GM19193 (cell line): ENCODE measurements around the gene BMP6.

Source experiments
- POLR2A ChIP-seq: IDR thresholded peaks from 4 replicates; pipeline ENCODE4 v1.6.1; 2011; ENCODE audit not compliant: insufficient read depth, insufficient read length; ENCODE audit errors: extremely low read depth

Gene BMP6

DNA sequence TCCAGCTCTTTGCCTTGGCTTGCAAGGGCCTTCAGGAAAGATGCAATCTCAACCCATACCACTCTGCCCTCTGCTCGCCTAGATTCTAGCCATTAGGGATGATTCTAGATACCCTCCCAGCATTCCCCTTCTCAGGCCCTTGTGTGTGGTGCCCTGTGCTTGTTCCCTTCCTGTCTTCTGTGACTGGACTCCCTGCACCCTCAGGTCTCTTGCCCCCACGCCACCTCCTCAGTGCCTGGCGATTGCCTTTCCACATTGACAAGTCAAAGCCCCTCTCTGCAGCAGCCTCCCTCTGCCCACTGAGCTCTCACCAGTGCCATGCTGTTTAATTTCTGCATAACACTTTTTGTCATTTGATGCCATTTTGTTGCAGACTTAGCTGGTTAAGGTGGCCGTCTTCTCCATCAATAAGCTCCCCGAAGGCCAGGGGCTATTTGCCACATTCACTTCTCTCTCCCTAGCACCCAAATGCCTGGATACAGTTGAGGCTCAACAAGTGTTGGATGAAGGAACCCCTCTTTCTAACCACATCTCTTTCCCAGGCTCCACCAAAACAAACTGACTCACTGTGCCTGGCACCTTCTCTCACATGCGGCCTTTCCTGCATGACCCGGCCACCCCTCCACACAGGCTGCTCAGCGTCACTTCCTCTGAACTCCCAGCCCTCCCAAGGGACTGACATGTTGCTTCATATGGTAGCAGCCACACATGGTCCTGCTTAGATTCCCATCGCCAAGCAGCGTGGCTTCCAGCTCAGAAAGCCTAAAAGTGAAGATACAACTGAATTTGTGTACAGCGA lies 189.3 kb downstream of the BMP6 start:
- no peak for TF ChIP-seq POLR2A

DNA sequence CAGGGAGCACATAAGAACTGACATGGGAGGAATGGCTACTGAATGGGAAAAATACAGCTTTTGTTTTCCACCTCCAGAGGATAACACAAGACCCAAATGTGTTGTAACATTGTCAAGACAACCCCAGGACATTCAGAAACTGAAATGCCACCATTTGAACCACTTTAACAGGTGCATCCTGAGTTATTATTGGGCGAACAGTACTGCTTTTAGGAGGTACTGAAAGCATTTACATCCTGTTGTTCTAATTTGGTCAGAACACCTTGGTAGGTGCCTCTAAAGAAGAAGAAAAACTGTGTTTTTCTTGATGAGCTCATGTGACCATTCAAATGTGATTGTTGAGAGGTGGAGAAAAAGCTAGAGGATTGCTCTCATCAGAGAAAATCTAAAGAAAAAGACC lies 191.1 kb downstream of the BMP6 start:
- TF ChIP-seq POLR2A, result no peak

DNA sequence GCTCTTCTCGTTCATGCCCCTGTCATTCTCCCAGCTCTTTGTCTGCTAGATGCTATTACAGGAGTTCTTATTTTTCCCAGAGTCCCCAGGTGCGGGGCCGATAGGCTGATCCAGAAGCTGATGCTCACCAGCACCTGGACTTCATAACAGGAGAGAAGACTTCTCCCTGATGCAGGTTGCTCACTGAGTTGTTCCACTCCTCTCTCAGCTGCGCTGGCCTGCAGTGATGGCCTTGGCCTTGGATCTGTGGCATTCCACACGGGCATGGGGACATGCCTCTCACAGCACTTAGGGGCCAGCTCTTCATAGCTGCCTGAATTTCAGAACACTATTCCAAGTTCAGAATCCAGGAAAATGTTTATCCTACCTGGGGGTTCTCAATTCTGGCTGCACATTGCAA lies 191.8 kb downstream of the BMP6 start:
- no peak for TF ChIP-seq POLR2A

DNA sequence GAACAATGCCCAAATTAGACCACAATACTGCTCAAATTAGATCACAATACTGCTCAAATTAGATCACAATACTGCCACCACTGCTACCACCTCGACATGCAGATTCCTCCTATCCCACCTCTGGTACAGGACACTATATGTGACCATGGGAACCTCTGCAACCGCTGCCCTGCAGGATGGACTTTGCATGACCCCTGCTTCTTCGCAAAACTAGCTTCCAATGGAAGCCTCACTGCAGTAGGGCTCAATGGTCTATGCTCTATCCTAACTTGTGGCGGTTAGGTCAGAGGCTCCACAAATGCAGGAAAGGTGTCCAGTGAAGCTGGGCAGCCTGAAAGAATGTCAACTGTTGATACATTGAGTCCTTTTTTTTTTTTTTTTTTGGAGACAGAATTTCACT lies 192.5 kb downstream of the BMP6 start:
- TF ChIP-seq POLR2A, result no peak

DNA sequence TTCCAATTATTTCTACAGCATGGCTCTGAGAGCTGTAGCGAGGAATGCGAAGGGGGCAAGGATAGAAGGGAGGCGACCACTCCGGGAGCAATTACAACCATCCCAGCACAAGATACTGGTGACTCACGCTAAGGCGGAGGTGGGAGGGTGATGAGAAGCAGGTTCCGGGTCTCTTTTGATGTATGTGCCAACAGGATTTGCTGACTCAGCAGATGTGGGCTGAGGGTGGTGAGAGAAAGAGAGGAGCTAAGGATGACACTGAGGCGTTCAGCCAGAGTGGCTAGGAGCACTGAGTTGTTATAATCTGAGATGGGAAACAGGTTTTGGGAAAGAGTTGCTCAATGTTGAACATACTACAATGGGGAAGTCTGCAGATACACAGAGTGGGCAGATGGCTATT lies 194.0 kb downstream of the BMP6 start:
- no peak for TF ChIP-seq POLR2A

DNA sequence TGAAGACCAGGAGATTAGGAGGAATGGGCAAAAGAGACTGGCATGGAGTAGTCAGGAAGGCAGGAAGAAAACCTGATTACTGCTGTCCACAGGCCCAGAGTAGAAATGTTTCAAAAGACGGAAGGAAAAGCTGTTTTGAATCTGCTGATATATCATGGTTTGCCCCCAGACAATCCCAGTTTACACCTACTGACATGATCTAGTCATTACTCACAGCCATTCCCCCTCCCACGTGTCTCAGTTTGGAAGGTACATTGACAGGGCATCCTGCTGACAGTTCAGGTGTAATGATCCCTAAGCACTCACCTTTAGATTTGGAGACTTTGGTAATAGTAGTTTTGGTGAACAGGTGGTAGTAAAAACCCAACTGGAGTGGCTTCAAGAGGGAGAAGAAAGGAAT lies 194.5 kb downstream of the BMP6 start:
- no peak for TF ChIP-seq POLR2A

DNA sequence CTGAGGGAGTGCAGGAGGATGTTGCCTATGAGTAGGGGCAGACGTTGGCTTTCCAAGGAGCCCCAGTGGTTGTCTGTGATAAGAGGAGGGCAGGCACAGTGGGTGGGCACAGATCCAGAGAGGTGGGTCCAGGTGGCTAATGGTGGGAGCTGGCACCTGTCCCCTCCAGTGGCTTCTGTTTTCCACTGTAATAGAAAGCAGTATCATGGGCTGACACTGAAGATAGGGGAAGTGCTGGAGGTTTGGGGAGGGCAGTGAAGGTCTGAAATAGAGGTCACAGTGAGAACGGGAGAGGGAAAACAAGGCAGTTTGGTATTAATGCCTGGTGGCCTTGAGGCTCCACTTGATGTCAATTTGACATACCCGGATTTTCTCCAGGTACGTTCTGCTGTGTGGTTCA lies 195.1 kb downstream of the BMP6 start:
- TF ChIP-seq POLR2A, result no peak

DNA sequence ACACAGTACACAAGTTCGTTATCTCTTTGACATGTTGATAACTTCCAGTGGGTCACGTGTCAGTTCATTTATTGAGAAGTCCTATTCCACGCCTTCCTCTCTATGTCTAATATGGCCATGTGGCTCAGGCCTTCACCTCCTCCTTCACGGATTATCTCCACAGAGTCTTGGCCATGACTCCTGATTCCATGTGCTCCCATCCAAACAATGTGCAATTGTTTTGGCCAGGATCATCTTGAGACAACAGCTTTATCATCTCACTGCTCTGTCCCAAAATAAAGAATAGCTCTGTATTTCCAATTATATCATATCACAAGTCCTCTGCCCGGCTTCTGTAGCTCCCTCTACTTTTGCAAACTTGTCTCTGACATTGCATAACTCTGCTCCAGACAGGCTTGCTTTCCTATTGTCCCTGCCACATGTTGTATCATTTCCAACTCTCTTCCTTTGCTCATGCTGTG lies 195.8 kb downstream of the BMP6 start:
- no peak for TF ChIP-seq POLR2A

DNA sequence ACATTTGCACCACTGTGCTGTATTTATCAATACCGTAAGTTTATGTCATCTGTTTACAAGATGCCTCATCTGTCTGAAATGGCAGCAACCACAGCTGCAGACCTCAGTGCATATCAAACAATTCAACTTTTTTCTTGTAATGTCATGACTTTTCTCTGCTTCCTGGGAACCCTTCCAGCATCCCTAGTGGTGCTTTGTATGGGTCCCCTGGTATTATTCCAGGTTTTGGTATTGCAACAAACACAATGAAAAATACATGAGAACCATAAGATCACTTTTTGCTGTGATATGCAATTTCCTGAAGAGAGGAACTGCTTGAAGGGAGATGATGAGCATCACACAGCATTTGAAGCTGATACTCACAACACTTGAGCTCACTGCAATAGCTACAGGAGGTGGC lies 196.7 kb downstream of the BMP6 start:
- TF ChIP-seq POLR2A, result no peak

DNA sequence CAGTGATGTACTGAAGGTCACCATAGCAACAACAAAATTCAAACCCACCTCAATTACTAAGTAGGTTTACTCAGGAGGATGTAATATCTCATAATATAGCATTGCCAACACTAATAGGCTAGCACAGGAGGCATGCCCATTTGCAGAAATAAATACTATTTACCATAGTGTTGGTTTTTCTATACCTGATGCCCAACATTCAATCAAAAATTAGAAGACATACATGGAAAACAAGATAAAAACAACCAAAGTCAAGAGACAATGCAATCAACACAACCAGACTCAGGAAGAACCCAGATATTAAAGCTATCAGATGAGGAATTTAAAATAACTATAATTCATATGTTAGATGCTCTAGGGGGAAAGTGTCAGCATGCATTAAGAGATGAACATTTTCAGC lies 199.0 kb downstream of the BMP6 start:
- TF ChIP-seq POLR2A, result no peak
